ENCODE measurements around the gene RELN. TPM values are rescaled to one million over a fixed set of nuclear protein-coding genes. Genes with fewer than 3 reads are reported as not detected.

RELN gene
- total and polyA plus RNA-seq, 2 of the 13 experiments (the other 11 are each of a cell fraction or from before 2014, with no cell fraction given), result 315 to 332 TPM

- TF ChIP-seq PAXIP1 (CRISPR knock-in tag; conservative IDR thresholded peaks at IDR 0.05) (no peak), ARID5B (CRISPR knock-in tag; IDR thresholded peaks at IDR 0.05) (0 out of 2 replicates have a peak, but pooled peaks have one; percentile 10), ZNF335 (CRISPR knock-in tag; IDR thresholded peaks at IDR 0.05) (no peak), SNAI1 (CRISPR knock-in tag; IDR thresholded peaks at IDR 0.05; ENCODE audit: borderline replicate concordance) (no peak)
Measured at GRCh38 chr7:103795787-103796186, 193.7 kb downstream of the RELN start (continued).

GRCh38 chr7:103795107-103795506 is 194.4 kb downstream of the RELN start:
- no peaks in the 10 kb centered on the region for H3K9me3 ChIP-seq (ENCODE audit: low read length)
- no TSS peak for BruUV-seq (replicated peaks)

More at GRCh38 chr7:103795107-103795506, 194.4 kb downstream of the RELN start:
- H3K36me3 ChIP-seq (replicated peaks in 1 of 2; ENCODE audit: control insufficient read depth in 1 of 2, insufficient read depth in 2 of 2, low read length in 2 of 2), result peaks cover 0 to 6% of the 10 kb centered on the region in 2 experiments; a peak in 1 of 5 replicates
- intact Hi-C loops (cut with micrococcal nuclease; ENCODE audit: unreplicated experiment) (no loop called here), in situ Hi-C loops (cut with HindIII; ENCODE audit: extremely low pct_ligation_motif_present, low pct_unique_long_range_greater_than_20kb) (no loop called here)
- no peaks in the 10 kb centered on the region for H4K20me1 ChIP-seq (ENCODE audit: insufficient read depth, low read length)
- no peak overlapping the region for H3K4me2 ChIP-seq (ENCODE audit: low read depth, low read length)
- H3K4me3 ChIP-seq (replicated peaks in 1 of 3; ENCODE audit: insufficient read depth in 1 of 3, low read depth in 2 of 3, low read length in 3 of 3), result no peak overlapping the region
- ATAC-seq, result no peak; the same call in 2 of the 3 replicates
- H3K4me1 ChIP-seq (ENCODE audit: insufficient read depth, low read length), result peaks cover 35% of the 10 kb centered on the region
- H3K27me3 ChIP-seq (ENCODE audit: control insufficient read depth in 1 of 2, insufficient read depth in 2 of 2, low read length in 2 of 2), result no peaks in the 10 kb centered on the region
- TF ChIP-seq DDIT3 (CRISPR knock-in tag; IDR thresholded peaks at IDR 0.05), result no peak
- H3K27ac ChIP-seq (ENCODE audit: extremely low read length, insufficient read depth, low read length), result peak overlapping the region; percentile 57
- no peak for DNase-seq (ENCODE audit: low spot score)
- H3K9ac ChIP-seq (ENCODE audit: insufficient read depth, low read depth, low read length), result no peak overlapping the region
- FAIRE-seq, result no peak
- peaks cover 5% of the 10 kb centered on the region for H3K79me2 ChIP-seq (ENCODE audit: insufficient read depth, low read length)
- 34% methylated on average over 1 of the region's 1 CpG for WGBS (ENCODE audit: low lambda C conversion rate)
- ChIA-PET POLR2A (no interaction called here), CTCF (ENCODE audit: low intra/inter-chr PET ratio, low total read pairs) (no interaction called here)
- no peak overlapping the region for H2AFZ ChIP-seq (ENCODE audit: low read length)
